ENCODE data around the gene WDR44. TPM values are rescaled to one million over a fixed set of nuclear protein-coding genes. Genes with fewer than 3 reads are reported as not detected.
A peak's percentile ranks its signal among the peaks of the same experiment; 100 is the strongest.
"Not testable (repeated sequence)": the region's sequence is repeated elsewhere in the genome, so short reads cannot be mapped to it uniquely, and the experiment has no call there.

WDR44 gene
- polyA plus RNA-seq (ENCODE audit: insufficient read depth in 1 of 5, insufficient read length in 5 of 5, low replicate concordance in 1 of 5) = 10 to 100 TPM; 11.3 to 14.1 (median 13.8) TPM
- long read RNA-seq, donor 1, full-length matches to known transcripts = 2 of 9 reads
- long read RNA-seq, donor 1, partial matches to known transcripts = 7 of 9 reads
- long read RNA-seq, donor 1, other reads (novel, unspliced or antisense) = 0 of 9 reads
- long read RNA-seq, donor 2 = 0 reads
- long read RNA-seq, donor 3, partial matches to known transcripts = 9 of 9 reads
- long read RNA-seq, donor 3, other reads (novel, unspliced or antisense) = 0 of 9 reads
- long read RNA-seq, donor 4, full-length matches to known transcripts = 1 of 1 reads
- long read RNA-seq, donor 4, partial matches to known transcripts = 0 of 1 reads
- long read RNA-seq, donor 4, other reads (novel, unspliced or antisense) = 0 of 1 reads
- long read RNA-seq, donor 5, full-length matches to known transcripts = 3 of 3 reads
- long read RNA-seq, donor 5, partial matches to known transcripts = 0 of 3 reads
- long read RNA-seq, donor 5, other reads (novel, unspliced or antisense) = 0 of 3 reads
- long read RNA-seq, donor 6, full-length matches to known transcripts = 1 of 9 reads
- long read RNA-seq, donor 6, partial matches to known transcripts = 8 of 9 reads
- long read RNA-seq, donor 6, other reads (novel, unspliced or antisense) = 0 of 9 reads
- long read RNA-seq, donor 7, full-length matches to known transcripts = 1 of 1 reads
- long read RNA-seq, donor 7, partial matches to known transcripts = 0 of 1 reads
- long read RNA-seq, donor 7, other reads (novel, unspliced or antisense) = 0 of 1 reads
- long read RNA-seq, donor 8, full-length matches to known transcripts = 1 of 1 reads
- long read RNA-seq, donor 8, partial matches to known transcripts = 0 of 1 reads
- long read RNA-seq, donor 8, other reads (novel, unspliced or antisense) = 0 of 1 reads

DNA sequence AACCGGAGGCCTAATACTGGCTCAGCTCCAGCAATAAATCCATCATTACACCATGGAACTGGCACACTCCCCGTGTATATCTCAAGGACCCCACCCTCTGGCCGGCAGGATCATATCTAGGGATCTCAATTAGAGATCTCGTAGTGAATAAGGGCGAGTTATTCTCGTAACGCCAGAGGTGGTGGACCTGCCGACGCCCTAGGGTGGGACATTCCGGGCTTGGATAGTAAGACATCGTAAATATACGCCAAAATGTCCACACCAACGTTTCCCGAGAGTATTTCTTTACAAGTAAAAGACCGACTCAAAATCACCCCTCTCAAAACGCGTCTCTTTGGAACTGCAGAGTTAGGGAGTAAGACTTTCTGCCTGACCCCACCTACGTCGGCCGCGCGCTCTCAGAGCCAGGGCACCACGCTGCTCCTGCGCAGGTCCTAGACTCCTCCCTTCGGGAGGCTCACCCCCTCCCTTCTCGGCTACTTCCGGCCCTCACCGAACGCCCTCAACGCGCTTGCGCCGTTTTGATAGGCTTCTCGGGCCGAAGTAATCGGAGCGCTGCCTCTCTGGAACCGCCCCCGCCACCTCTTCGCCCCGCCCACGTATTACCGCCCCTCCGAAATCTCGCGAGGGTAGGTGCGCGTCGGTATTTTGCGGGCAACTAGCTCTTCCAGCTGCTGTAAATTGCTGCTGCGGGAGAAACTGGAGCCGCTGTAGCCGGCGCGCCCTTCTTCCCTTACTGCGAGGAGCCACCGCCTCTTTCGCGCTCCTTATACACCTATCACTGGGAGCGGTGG lies at the start of gene WDR44:
TSS of gene WDR44 (plus strand) at position 643 of the 794 bp plus-strand sequence. CDS start 398 bp downstream, outside the sequence.
- DNase-seq = peak; percentile 93 to 94

- not testable (repeated sequence) for DNase-seq
Measured at GRCh38 chrX:118305827-118306226, 40.1 kb upstream of the WDR44 start.

GRCh38 chrX:118315529-118315928 lies 30.4 kb upstream of the WDR44 start:
- DNase-seq = no peak

GRCh38 chrX:118324588-118324987 lies 21.3 kb upstream of the WDR44 start:
- no peak for DNase-seq

DNA sequence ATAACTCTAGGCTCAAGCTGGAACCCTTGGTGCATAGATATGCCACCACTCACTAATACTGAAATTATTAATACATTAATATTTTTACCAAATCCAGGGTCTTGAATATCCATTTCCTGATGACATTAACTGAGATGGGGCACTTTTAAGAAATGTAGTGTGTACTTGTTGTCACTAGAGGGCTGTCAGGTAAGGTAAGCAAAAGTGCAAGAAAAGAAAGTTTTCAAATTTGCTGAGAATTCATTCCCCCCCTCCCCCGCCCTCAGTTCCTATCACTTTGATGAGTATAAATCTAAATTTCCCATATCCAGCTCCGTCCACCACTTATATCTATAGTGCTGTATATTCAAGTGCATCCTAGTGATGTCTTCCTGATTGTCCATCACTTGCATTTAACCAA lies 20.5 kb upstream of the WDR44 start:
- no peak for DNase-seq

DNA sequence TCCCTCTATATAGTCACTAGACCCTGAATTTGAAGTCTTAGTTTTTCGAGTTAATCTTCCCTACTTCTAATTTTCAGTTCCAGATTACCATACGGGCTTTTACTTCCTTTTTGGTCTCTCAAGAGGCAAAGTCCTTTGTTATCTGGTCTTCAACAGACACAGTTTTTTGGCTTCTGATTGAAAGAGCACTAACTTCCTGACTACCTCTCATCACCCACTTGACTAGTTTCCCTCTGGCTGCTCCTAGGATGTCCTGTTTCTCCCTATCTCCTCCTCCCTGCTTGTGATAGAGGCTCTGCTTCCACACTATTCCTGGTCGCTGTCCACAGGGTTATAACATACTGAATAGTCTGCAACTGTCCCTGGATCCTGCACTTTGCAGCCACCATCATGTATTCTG lies 16.7 kb upstream of the WDR44 start:
- no peak for DNase-seq

DNA sequence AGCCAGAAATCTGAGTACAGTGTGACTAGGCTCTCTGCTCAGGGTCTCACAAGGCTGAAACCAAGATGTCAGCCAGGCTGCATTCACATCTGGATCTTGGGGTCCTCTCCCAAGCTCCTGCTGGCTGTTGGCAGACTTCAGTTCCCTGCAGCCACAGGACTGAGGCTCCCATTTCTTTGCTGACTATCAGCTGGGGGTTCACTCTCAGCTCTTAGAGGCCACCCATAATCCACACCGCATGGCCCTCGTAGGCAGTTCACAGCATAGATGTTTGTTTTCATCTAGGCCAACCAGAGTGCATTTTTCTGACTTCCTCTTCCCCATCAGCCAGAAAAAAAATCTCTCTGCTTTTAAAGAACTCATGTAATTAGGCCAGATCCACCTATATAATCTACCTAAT lies 8.2 kb upstream of the WDR44 start:
- no peak for DNase-seq

DNA sequence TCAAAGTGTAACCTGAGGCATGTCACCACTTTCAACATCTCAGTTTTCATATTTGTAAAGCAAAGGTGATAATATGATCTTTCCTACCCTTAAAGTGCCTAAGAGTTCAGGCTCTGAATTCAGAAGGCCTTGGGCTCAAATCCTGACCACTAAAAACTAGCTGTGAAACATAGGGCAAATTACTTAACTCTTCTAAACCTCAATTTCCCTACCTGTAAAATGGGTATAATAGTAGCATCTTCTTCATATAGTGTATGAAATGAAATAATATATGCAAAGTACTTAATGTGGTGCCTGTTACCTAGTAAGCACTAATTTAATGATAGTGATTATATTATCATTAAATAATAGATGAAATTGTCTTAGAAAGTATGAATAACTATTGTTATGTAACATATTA lies 7.0 kb upstream of the WDR44 start:
- no peak for DNase-seq

DNA sequence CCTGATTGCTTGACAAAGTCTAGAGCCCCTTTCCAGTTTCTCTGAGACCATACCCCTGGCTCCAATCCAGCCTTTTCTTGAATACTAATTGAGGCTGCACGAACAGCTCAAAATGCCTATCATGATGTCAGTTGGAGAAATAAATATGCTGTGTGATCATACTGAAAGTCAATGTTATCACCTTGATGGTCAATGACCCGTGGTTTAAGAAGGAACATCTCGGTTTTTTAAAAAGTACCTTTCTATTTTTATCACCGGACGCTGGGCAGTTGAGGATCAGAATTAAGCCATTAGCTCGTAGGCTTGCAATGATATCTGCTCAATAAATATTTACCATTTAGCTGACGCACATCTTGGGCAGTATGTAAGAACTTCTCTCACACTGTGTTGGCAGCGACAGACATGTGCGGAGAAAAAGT lies 852 bp upstream of the WDR44 start:
- DNase-seq = peak in 1 of 2 donors; percentile 2

- DNase-seq = peak in 1 of 2 donors; percentile 12
Measured at GRCh38 chrX:118346258-118347094, 570 bp downstream of the WDR44 start.

DNA sequence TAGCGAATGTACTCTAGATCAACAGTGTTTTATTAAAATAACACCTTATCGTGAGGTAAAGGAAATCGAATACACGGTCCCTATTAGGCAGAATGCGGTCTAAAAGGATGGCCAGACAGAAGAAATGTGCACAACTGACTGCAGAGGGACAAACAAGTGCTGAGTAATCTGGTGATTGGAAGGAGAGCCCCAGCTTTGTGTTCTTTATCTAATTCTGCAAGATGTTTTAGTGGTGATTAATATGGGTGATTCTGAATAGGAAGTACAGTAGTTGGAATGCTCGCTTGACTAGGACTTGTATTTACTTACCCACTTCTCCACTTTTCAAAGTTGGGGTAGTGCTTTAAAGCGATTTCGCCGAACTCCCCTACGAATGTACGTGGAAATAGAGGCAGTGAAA lies 1.2 kb downstream of the WDR44 start:
- peak; percentile 6 to 9 for DNase-seq

DNA sequence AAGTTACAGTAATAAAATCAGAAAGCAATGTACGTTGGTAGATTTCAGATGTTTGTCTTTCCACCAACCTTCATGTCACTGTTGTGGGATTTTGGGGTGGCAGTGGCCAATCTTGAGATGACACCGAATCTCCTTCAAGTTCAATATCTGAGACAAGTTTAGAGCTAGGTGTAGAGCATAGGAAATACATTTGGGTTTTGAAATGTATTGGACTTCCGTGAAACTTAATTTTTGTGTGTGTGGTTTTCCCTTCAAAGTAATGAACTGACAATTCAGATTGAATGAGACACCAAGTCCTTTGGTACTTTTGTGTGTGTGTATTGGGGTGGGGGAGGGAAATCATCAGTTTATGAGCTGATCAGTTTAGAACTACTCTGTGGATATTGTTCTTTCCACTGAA lies 1.8 kb downstream of the WDR44 start:
- DNase-seq = no peak

- DNase-seq = no peak
Measured at GRCh38 chrX:118348186-118348810, 2.4 kb downstream of the WDR44 start.

DNA sequence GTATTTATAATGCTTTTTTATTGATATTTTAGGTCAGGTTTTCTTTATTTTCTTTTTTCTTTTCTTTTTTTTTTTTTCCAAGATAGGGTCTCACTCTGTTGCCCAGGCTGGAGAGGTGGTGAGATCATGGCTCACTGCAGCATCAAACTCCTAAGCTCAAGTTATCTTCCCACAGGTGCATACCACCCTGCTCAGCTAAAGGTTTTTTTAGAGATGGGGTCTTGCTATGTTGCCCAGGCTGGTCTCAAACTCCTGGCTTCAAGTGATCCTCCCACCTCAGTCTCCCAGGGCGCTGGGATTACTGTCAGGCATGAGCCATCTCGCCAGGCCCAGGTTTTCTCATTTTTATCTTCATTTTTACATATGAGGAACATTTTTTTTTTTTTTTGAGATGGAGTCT lies 3.3 kb downstream of the WDR44 start:
- DNase-seq = no peak

GRCh38 chrX:118350221-118350620 lies 4.3 kb downstream of the WDR44 start:
- no peak for DNase-seq

- no peak for DNase-seq
Measured at GRCh38 chrX:118350706-118351105, 4.8 kb downstream of the WDR44 start.

DNA sequence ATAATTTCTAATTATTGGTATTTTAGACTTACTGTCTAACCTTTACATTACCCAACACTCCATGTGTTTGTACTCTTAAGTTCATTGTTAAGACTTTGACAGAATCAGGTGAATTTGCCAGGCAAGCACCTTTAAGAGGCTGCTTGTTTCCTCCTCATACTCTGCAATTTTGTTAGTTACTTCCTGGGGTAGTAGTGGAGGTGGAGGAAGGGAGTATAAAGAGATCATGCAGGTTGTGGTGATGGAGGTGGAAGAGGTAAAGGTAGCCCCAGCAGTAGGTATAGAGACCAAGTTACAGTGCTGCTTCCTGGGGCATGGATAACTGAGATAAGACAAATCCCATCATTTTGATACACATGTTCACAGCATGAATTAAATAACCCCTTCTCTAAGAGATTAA lies 6.7 kb downstream of the WDR44 start:
- DNase-seq = no peak

- no peak for DNase-seq
Measured at GRCh38 chrX:118353081-118353850, 7.4 kb downstream of the WDR44 start.

- DNase-seq = no peak
Measured at GRCh38 chrX:118355225-118355920, 9.5 kb downstream of the WDR44 start.

Measured in right lung (tissue), 10 donors.